ENCODE measurements around the gene LRSAM1.
"Not testable (repeated sequence)": the region's sequence is repeated elsewhere in the genome, so short reads cannot be mapped to it uniquely, and the experiment has no call there.

The LRSAM1 gene

DNA sequence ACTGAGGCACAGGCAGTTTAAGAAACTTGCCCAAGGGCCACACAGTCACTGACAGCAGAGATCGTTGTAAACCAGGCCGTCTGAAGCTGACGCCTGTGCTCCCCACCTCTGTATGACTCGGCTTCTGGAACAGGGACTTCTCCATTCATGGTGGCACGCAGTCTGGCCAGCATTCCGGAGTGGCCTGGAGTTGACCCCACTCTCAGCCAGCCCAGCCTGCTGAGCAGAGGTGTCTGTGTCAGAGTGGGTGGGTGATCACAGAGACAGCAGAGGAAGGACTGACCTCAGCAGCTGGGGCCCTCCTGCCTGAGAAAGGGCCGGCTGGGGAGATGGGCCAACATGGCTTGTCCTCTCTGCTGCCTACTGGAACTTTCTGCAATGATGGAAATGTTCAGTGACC lies 12.6 kb downstream of the LRSAM1 start:
- Histone ChIP-seq H3K4me1 (ENCODE audit: low read depth, poor library complexity, severe bottlenecking) (no peaks in the 10 kb centered on the region), H3K27ac (no peak overlapping the region), H3K36me3 (ENCODE audit: insufficient read depth) (no peaks in the 10 kb centered on the region), H3K4me3 (IDR thresholded peaks at IDR 0.05; ENCODE audit: insufficient read depth, low read depth, low read length) (no peak overlapping the region), H3K4me2 (no peak overlapping the region), H4K20me1 (ENCODE audit: insufficient read depth) (no peaks in the 10 kb centered on the region), H3K79me2 (ENCODE audit: insufficient read depth, low read depth) (no peaks in the 10 kb centered on the region), H3K9ac (no peak overlapping the region), H2AFZ (ENCODE audit: low read depth) (no peak overlapping the region), H3K27me3 (ENCODE audit: insufficient read depth, low read depth) (no peaks in the 10 kb centered on the region)
- TF ChIP-seq, protein P1, sequence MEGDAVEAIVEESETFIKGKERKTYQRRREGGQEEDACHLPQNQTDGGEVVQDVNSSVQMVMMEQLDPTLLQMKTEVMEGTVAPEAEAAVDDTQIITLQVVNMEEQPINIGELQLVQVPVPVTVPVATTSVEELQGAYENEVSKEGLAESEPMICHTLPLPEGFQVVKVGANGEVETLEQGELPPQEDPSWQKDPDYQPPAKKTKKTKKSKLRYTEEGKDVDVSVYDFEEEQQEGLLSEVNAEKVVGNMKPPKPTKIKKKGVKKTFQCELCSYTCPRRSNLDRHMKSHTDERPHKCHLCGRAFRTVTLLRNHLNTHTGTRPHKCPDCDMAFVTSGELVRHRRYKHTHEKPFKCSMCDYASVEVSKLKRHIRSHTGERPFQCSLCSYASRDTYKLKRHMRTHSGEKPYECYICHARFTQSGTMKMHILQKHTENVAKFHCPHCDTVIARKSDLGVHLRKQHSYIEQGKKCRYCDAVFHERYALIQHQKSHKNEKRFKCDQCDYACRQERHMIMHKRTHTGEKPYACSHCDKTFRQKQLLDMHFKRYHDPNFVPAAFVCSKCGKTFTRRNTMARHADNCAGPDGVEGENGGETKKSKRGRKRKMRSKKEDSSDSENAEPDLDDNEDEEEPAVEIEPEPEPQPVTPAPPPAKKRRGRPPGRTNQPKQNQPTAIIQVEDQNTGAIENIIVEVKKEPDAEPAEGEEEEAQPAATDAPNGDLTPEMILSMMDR (conservative IDR thresholded peaks at IDR 0.05; ENCODE audit: low read depth, low read length) = no peak

DNA sequence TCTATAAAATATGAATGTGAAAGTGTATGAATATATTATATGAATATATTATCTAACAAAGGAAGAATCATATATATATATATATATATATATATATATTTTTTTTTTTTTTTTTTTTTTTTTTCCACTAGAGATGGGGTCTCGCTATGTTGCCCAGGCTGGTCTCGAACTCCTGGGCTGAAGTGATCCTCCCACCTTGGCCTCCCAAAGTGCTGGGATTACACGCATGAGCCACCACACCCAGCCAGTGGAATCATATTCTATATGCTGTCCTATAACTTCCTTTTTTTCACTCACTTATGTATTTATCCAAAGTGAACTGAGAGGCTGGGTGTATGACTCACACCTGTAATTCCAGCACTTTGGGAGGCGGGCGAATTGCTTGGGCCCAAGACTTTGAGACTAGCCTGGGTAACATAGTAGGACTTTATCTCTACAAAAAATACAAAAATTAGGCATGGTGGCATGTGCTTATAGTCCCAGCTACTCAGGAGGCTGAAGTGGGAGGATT lies 15.2 kb downstream of the LRSAM1 start:
- not testable (repeated sequence) for H3K79me2 ChIP-seq (ENCODE audit: insufficient read depth, low read depth); H3K9ac ChIP-seq; H3K27me3 ChIP-seq (ENCODE audit: insufficient read depth, low read depth); H2AFZ ChIP-seq (ENCODE audit: low read depth); H3K27ac ChIP-seq; H3K36me3 ChIP-seq (ENCODE audit: insufficient read depth); H3K4me2 ChIP-seq; H4K20me1 ChIP-seq (ENCODE audit: insufficient read depth); H3K4me3 ChIP-seq (IDR thresholded peaks at IDR 0.05; ENCODE audit: insufficient read depth, low read depth, low read length); H3K4me1 ChIP-seq (ENCODE audit: low read depth, poor library complexity, severe bottlenecking)

DNA sequence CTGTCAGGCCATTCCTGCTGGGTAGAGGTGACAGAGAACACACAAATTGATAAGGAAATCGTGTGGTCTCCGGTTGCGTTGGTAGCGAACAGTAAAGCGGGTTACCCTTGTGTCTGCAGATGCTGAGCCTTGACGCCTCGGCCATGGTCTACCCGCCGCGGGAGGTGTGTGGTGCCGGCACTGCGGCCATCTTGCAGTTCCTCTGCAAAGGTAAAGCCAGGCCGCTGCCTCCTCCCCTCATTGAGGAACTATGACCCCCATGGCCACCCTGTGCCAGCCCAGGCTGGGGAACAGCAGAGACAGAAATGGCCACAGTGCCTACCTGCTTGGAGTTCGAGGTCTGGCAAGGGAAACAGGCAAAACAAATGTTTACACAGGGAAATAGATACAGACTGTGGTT lies 16.3 kb downstream of the LRSAM1 start:
- H3K4me2 ChIP-seq = no peak overlapping the region
- TF ChIP-seq, protein P1 (conservative IDR thresholded peaks at IDR 0.05; ENCODE audit: low read depth, low read length) = no peak
- no peaks in the 10 kb centered on the region for H3K4me1 ChIP-seq (ENCODE audit: low read depth, poor library complexity, severe bottlenecking)
- no peak overlapping the region for H3K9ac ChIP-seq
- H3K27me3 ChIP-seq (ENCODE audit: insufficient read depth, low read depth) = no peaks in the 10 kb centered on the region
- no peak overlapping the region for H3K4me3 ChIP-seq (IDR thresholded peaks at IDR 0.05; ENCODE audit: insufficient read depth, low read depth, low read length)
- no peaks in the 10 kb centered on the region for H3K79me2 ChIP-seq (ENCODE audit: insufficient read depth, low read depth)
- H3K27ac ChIP-seq = no peak overlapping the region
- H3K36me3 ChIP-seq (ENCODE audit: insufficient read depth) = no peaks in the 10 kb centered on the region
- H4K20me1 ChIP-seq (ENCODE audit: insufficient read depth) = no peaks in the 10 kb centered on the region
- no peak overlapping the region for H2AFZ ChIP-seq (ENCODE audit: low read depth)

DNA sequence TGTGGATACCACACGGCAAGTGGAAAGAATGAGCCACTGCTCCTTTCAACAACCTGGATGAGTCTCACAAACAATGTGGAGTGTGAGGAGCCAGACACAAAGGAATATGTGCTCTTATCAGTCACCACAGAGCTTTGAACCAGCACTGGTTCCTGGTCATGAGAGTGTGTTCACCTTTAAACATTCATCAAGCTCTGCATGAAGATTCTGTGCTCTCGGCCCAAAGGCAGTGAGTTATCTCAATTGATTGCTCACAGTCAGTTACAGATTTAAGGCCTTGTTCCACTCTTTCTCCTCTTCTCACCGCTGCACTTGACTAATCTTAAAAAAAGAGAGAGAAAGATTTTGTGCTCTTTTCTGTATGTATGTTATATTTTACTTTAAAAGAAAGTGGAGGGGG lies 19.4 kb downstream of the LRSAM1 start:
- no peaks in the 10 kb centered on the region for H3K36me3 ChIP-seq (ENCODE audit: insufficient read depth)
- H3K9ac ChIP-seq = no peak overlapping the region
- TF ChIP-seq, protein P1 (conservative IDR thresholded peaks at IDR 0.05; ENCODE audit: low read depth, low read length) = no peak
- no peaks in the 10 kb centered on the region for H4K20me1 ChIP-seq (ENCODE audit: insufficient read depth)
- H3K79me2 ChIP-seq (ENCODE audit: insufficient read depth, low read depth) = no peaks in the 10 kb centered on the region
- H2AFZ ChIP-seq (ENCODE audit: low read depth) = no peak overlapping the region
- H3K4me3 ChIP-seq (IDR thresholded peaks at IDR 0.05; ENCODE audit: insufficient read depth, low read depth, low read length) = no peak overlapping the region
- H3K27me3 ChIP-seq (ENCODE audit: insufficient read depth, low read depth) = no peaks in the 10 kb centered on the region
- no peak overlapping the region for H3K4me2 ChIP-seq
- H3K27ac ChIP-seq = no peak overlapping the region
- H3K4me1 ChIP-seq (ENCODE audit: low read depth, poor library complexity, severe bottlenecking) = no peaks in the 10 kb centered on the region

DNA sequence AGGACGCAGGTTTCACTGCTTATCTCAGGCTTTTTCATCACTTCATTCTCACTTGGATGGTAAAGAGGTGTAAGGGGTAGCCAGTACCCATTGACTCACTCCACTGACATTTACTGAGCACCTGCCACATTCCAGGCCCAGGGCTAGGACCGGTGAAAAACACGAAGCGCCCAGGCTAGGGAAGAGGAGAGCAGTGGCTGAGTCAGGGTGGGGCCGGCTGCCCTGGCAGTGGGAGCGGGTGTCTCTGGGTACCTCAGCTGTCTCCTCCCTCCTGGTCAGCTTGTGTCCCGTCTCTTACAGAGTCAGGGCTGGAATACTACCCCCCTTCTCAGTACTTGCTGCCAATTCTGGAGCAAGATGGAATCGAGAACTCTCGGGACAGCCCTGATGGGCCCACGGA lies 22.2 kb downstream of the LRSAM1 start:
- H2AFZ ChIP-seq (ENCODE audit: low read depth) = no peak overlapping the region
- H3K27me3 ChIP-seq (ENCODE audit: insufficient read depth, low read depth) = no peaks in the 10 kb centered on the region
- no peak overlapping the region for H3K27ac ChIP-seq
- H4K20me1 ChIP-seq (ENCODE audit: insufficient read depth) = no peaks in the 10 kb centered on the region
- no peaks in the 10 kb centered on the region for H3K4me1 ChIP-seq (ENCODE audit: low read depth, poor library complexity, severe bottlenecking)
- no peak overlapping the region for H3K4me3 ChIP-seq (IDR thresholded peaks at IDR 0.05; ENCODE audit: insufficient read depth, low read depth, low read length)
- H3K36me3 ChIP-seq (ENCODE audit: insufficient read depth) = no peaks in the 10 kb centered on the region
- H3K9ac ChIP-seq = no peak overlapping the region
- no peaks in the 10 kb centered on the region for H3K79me2 ChIP-seq (ENCODE audit: insufficient read depth, low read depth)
- TF ChIP-seq, protein P1 (conservative IDR thresholded peaks at IDR 0.05; ENCODE audit: low read depth, low read length) = no peak
- no peak overlapping the region for H3K4me2 ChIP-seq
